Measurements from ENCODE around the gene PEX7.

PEX7 gene, protein sequence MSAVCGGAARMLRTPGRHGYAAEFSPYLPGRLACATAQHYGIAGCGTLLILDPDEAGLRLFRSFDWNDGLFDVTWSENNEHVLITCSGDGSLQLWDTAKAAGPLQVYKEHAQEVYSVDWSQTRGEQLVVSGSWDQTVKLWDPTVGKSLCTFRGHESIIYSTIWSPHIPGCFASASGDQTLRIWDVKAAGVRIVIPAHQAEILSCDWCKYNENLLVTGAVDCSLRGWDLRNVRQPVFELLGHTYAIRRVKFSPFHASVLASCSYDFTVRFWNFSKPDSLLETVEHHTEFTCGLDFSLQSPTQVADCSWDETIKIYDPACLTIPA

DNA sequence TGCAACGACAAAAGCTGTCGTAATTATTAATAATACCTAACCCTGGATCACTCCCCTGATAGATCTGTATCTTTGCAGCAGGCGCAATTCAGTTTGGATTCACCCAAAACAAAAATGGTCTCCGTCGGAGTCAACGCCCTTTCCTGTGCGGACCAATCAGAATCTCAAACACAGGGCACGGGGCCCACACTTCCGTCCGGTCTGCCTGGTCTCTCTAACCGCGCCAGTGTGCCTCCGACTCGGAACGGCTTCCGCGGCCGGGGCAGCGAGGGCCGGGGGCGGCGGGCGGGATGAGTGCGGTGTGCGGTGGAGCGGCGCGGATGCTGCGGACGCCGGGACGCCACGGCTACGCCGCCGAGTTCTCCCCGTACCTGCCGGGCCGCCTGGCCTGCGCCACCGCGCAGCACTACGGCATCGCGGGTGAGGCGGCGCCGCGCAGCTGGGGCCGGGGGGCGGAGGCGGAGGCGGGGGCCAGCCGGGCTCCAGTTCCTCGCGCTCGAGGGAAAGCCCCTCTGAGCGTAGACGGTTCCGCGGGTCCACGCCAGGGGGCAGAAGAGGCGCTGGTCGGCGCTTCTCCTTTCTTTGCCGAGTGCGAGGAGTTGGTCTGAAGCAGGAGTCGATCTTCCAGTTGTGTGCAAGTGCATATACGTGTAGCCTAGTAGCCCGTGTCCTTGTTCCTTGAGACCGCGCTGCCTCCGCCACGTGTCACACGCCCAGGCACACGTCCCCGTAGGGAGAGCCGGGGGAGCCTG lies at the start of gene PEX7:
TSS of gene PEX7 (plus strand) at position 217 of the 752 bp plus-strand sequence. CDS start at position 291, 74 bp downstream.
- H3K4me3 ChIP-seq (ENCODE audit: low read depth, low read length): peak within 1 kb of the TSS; percentile 66
- DNase-seq (ENCODE audit: low read depth): peak; percentile 83

DNA sequence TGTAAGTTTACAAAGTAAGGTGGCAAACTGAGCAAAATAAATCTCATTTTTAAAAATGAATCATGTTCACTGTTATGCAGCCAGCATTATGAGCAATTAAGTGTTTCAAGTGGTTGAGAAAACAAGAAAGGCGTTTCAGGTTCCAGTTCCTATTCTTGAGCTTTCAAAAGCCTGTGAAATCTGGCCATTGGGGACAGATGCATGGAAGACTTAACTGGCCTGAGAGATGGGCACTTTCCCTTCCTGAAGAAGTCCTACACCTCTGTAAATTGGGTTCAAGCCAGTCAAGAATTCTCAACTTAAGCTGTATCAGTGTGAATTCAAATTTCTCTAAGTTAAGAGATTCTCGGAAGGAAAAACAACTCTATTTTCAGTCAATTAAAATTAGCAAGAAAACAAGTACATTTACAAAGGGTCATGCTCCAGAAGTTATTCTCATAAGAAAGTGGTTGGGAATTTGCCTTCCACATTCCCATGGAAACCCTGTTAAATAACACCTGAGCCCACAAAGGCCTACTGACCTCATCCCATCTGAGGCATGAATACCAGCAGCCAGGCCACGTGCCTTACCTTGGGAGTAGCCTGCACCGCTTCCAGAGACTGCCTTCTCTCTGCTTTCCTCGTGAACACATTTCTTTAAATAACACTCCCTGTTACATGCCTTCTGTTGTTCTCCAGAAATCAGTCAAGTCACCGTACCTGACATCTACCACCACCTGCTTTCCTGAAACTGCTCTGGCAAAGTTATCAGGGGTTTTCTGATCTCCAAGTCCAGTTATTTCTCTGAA lies 49.5 kb upstream of the PEX7 start:
- DNase-seq (ENCODE audit: low read depth): no peak
- H3K4me3 ChIP-seq (ENCODE audit: low read depth, low read length): no peak overlapping the region

DNA sequence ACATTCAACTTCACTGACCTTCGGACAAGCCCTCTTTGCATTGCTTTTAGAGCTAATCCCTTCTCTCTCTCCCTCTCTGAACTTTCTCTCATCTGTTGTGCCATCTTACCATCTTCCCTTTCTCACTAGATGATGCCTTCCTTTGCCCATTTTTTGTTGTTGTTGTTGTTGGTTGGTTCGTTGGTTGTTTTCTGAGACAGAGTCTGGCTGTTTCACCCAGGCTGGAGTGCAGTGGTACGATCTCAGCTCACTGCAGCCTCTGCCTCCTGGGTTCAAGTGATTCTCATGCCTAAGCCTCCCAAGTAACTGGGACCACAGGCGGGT lies 49.0 kb upstream of the PEX7 start:
- DNase-seq (ENCODE audit: low read depth): no peak
- H3K4me3 ChIP-seq (ENCODE audit: low read depth, low read length): no peak overlapping the region

DNA sequence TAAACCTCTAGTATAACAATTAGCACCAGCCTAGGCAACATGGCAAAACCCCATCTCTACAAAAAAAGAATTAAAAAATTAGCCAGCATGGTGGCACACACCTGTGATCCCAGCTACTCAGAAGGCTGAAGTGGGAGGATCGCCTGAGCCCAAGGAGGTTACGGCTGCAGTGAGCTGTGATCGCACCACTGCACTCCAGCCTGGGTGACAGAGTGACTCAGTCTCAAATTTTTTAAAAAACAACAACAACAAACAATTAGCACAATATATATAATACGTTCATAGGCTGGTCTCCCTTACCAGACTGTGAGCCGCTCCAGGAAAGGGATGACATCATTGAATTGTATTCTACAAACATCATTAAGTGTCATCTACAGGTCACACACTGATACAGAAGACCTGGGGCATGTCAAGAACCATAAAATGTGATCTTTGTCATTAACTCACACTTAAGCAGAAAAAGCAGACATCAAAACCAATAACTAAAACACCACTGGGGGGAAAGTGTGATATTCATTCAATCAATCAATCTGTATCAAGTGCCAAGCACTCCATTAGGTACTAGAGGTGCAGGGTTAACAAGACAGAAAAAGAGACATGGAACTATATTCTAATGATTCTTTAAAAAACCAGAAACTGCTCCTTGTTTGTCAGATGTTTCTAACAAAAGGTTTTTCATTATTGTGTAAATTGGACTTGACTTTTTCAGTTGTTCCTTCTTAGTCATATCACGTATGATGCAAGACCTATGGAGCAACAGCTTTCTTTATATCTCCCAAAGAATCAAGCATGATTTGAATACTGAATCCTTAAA lies 48.0 kb upstream of the PEX7 start:
- no peak overlapping the region for H3K4me3 ChIP-seq (ENCODE audit: low read depth, low read length)
- DNase-seq (ENCODE audit: low read depth): no peak

DNA sequence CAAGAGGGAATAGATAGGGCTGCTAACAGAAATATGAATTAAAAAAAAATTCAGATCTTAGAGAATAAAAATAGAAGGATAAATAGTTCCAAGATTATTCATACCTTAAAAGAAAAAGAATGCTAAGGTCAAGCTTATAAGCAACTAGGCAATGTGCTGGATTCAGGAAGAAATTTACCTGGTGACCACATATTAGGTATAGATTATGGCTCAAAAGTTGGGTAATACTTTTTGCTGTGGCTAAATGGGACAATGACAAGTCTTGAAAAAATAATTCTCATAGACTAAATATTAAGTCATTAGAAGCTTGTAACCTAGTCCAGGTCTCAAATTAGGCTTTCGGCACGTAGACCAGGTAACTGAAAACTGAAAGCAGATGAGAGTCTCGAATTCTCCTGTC lies 47.3 kb upstream of the PEX7 start:
- DNase-seq (ENCODE audit: low read depth): no peak
- H3K4me3 ChIP-seq (ENCODE audit: low read depth, low read length): no peak overlapping the region

DNA sequence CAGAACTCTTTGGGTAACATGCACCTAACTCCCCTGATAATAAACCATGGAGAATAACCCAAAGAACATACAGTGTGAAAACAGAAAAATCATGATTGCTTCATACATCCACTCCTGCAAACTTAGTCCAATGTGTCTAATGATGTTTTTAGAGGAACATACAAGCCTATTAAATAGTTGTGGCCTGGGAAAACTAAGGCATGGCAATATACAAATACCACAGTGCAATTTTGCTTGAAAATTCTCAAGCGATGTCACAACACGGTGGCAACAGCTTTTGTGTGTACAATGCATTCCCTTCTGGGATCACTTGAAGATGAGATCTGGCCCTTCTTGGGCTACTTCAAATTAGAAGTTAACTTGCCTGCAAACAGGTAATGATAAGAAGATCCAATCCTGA lies 46.8 kb upstream of the PEX7 start:
- no peak overlapping the region for H3K4me3 ChIP-seq (ENCODE audit: low read depth, low read length)
- DNase-seq (ENCODE audit: low read depth): no peak

DNA sequence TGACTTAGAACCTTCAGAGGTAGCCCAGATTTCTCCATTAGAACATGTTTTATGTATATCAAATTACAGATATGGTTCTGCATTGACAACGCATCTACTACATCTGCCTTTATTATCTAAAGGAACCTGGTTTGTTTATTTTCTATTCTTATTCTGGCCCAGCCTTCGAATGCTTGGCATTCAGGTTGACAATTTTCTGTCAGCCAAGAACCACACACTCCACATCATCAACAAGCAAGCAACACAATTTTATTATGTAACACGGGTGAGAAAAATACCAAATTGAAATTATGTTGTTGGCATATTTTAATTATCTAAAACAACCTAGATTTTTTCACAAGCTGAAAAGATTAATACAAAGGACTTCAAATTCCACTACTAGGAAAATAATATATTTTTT lies 44.7 kb upstream of the PEX7 start:
- no peak for DNase-seq (ENCODE audit: low read depth)
- H3K4me3 ChIP-seq (ENCODE audit: low read depth, low read length): no peak overlapping the region

DNA sequence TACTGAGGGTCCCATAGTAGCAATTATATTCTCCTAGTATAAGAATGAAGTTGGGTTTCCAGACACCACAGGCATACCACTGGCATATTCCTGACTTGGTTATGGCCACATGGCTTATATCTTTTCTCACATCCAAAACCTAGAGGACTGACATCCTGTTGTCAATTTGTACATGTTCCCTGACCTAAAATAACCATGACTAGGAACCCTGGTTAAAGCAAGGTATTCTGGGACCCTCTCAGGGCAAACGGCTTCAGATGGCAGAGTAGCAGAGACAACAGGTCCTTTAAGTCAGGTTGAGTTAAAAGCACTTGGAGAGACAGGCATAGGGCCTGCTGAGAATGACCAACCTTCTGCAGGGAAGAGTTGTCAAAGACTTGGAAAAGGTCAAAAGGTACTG lies 42.7 kb upstream of the PEX7 start:
- no peak for DNase-seq (ENCODE audit: low read depth)
- H3K4me3 ChIP-seq (ENCODE audit: low read depth, low read length): no peak overlapping the region

DNA sequence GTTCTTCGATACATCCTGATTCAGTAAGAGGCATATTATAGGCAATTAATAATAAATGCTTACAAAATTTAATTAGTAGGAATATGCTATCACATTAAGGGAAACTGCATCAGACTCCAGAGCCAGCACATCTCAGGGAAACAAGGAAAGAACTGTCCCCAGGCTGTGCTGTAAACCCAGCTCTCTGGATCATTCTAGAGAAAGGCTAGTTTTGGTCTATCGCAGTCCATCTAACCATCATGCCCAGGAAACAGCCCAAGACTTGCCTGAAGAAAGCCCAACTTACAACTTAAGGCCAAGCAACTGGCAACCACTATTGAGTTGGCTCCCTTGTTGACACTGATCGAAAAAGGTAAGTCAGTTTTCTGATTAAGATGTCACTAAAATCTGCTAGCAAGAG lies 41.4 kb upstream of the PEX7 start:
- H3K4me3 ChIP-seq (ENCODE audit: low read depth, low read length): no peak overlapping the region
- DNase-seq (ENCODE audit: low read depth): no peak

DNA sequence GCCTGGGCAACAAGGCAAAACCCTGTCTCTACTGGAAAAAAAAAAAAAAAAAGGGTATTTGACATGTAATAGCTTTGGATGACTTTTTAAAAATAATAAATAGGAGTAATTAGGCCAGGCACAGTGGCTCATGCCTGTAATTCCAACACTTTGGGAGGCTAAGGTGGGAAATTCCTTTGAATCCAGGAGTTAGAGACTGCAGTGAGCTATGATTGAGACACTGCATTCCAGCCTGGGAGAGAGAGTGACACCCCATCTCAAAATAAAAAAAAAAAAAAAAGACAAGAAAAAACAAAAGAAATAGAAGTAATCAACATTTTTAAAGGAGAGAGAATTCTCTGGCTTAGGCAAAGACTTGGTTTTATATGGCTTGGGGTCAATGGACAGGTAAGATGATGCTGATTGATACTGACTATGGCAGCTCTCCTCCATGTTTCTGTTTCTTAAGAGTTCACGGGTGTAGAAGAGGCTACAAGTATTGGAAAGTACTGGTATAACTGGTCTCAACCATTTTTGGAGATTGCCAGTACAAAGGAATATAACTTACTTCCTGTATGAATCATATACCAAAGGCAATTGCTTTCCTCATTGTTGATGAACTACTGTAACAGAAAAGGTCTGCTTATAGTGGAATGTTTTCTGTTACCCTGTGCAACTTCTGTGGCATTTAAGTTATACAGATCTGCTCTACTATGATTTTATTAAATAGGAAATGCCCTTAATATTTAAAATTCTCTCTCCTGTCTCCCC lies 40.2 kb upstream of the PEX7 start:
- DNase-seq (ENCODE audit: low read depth): no peak
- no peak overlapping the region for H3K4me3 ChIP-seq (ENCODE audit: low read depth, low read length)

DNA sequence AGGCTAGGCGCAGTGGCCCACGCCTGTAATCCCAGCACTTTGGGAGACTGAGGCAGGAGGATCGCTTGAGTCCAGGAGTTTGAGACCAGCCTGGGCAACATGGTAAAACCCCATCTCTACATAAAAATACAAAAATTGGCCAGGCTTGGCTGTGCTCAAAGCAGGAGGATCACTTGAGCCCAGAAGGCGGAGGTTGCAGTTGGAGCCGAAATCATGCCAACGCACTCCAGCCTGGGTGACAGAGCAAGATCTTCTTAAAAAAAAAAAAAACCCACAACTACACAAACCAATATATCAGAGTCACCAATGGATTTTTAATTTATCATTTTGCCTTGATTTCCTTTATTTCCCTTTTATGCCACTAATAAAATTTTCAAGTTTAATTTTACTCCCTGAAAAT lies 39.4 kb upstream of the PEX7 start:
- H3K4me3 ChIP-seq (ENCODE audit: low read depth, low read length): no peak overlapping the region
- no peak for DNase-seq (ENCODE audit: low read depth)

DNA sequence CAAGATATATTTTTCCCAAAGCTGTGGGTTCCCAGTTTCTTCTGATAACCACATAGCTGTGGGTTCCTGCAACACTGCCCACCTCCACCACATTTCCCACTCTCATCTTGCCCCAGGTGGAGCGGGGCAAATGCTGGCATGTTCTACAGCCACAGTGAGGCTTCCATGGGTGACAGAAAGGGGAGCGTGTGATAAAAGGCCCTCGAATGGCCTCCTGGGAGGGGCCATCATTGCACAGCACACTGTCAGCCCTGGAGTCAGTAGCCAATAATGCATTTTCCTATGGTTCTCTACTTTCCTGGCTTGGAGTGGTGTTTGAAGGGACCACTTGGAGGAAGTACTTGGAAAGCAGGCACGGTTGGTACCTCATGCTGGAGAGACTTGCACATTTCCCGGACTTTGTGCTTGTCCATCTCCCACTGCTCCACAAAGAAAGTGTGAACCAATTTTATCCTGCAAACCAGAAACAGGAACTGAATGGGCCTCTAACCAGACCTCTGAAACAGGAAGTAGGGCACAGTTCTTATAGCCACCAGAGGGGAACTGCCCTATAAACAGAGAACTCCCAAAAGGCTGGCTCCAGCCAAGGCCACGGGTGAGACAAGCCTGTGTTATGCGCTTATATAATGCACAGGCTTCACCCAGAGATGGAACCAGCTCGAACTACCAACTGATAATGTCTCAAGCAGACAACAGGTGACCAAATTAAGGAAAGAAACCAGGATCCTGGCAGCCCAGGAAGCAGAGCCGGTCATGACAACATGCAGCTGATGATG lies 38.7 kb upstream of the PEX7 start:
- no peak overlapping the region for H3K4me3 ChIP-seq (ENCODE audit: low read depth, low read length)
- no peak for DNase-seq (ENCODE audit: low read depth)

DNA sequence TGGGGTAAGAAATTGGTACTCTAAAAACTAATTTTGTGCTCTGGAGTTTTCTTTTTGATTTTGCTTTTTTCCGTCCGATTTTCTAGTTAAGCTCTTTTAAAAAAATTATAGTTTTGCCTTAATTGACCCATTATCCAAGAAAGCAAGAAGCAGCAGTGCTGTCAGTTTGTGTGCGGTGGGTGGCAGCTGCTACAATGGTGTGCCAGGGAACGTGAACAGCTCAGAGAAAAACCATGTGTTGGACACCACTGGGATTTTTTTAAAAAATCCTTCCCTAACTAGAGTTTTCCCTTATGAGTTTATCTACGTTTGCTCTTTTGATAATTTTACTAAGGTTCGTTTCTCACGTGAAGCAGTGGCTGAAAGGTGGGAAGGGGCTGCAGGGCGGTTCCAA lies 38.1 kb upstream of the PEX7 start:
- no peak for DNase-seq (ENCODE audit: low read depth)

DNA sequence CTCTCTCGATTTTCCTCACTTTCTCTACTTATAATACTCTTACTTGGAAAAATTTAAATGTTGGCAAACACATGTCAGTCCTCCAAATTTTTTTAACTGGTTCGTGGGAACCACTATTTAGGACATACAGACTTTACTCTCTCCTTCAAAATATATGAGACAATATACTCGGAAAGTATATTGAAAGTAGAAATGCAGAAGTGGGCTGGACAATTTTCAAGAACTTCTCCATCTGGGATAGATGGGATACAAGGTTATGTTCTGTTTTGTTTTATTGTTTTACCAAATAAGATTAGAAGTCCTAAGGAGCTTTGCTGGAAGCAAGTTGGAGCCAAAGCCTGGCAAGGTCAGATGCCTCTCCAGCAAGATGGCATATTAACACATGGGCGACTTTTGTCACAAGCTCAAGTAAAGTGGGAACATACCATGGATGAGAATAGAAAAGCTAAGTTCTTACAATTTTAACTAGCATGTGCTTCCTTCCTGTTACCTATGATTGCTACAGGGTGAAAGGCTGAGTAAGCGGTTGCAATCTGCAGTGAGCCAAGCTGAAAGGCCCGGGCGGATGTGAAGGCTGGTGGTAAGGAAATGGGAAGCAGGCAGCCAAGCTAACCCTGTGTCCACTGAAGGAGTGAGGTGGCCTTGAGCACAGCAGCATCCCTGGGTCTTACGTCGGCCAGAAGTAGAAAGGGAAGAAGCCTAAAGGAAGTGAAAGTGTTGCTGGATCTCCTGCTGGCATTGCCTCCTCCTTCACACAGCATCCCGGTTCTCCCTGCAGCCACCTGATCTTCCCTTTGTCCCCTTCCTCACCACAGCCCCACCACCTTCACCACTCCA lies 37.3 kb upstream of the PEX7 start:
- H3K4me3 ChIP-seq (ENCODE audit: low read depth, low read length): no peak overlapping the region
- DNase-seq (ENCODE audit: low read depth): no peak

More for the DNA sequence above, 38.1 kb upstream of the PEX7 start:
- no peak overlapping the region for H3K4me3 ChIP-seq (ENCODE audit: low read depth, low read length)

DNA sequence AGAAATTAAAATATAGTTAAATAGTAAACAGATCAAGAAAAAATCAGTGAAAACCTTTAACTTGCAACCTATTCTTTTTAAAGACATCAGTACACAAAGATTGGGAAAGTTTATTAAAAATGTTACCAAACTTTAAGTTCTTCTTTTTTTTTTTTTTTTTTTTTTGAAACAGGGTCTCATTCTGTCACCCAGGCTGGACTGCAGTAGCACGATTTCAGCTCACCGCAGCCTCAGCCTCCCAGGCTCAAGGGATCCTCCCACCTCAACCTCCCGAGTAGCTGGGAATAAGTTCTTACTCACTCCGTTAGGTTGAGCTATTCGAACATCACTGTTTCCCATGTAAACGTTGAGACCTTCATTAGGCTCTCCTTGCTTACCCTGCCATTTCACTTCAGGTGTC lies 35.7 kb upstream of the PEX7 start:
- no peak for DNase-seq (ENCODE audit: low read depth)
- H3K4me3 ChIP-seq (ENCODE audit: low read depth, low read length): no peak overlapping the region

DNA sequence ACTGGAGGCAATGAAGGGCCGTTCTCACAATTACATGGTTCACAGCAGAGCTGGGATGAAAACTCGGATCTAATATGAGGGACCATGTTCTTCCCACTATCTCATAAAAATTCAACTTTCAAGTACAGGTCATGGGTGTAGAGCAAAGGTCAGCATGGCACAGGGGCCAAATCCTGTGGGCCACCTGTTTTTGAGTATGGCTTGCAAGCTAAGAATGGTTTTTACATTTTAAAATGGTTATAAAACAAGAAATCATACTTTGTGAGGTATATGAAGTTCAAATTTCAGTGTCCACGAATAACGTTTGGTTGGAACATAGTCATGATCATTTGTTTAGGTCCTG lies 34.7 kb upstream of the PEX7 start:
- H3K4me3 ChIP-seq (ENCODE audit: low read depth, low read length): no peak overlapping the region
- DNase-seq (ENCODE audit: low read depth): no peak

DNA sequence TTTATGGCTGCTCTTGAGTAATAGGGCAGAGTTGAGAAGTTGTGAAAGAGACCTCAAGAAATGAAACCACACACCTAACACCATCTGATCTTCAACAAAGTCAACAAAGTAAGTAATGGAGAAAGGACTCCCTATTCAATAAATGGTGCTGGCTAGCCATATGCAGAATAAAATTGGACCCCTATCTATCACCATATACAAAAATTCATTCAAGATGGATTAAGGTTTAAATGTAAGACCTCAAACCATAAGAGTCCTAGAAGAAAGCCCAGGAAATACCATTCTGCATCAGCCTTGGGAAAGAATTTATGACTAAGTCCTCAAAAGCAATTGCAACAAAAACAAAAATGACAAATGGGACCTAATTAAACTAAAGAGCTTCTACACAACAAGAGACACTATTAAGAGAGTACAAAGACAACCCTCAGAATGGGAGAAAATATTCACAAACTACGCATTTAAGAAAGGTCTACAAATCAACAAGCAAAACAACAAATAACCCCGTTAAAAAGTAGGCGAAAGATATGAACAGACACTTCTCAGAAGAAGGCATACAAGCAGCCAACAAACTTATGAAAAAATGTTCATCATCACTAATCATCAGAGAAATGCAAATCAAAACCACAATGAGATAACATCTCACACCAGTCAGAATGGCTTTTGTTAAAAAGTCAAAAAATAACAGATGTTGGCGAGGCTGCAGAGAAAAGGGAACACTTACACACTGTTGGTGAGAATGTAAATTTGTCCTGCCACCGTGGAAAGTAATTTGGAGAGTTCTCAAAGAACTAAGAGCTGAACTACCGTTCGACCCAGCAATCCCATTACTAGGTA lies 34.1 kb upstream of the PEX7 start:
- H3K4me3 ChIP-seq (ENCODE audit: low read depth, low read length): no peak overlapping the region
- peak; percentile 78 for DNase-seq (ENCODE audit: low read depth)
